Endodermal cell (in vitro differentiated cells): Measurements from ENCODE around the gene NCK2. TPM values are rescaled to one million over a fixed set of nuclear protein-coding genes. Genes with fewer than 3 reads are reported as not detected.

Experiments used
- DNase-seq: peaks from one replicate; pipeline ENCODE4 v3.0.0-alpha.2; 2017
- H3K27ac ChIP-seq: 2 replicates; pipeline ENCODE4 v1.5.1; 2013; ENCODE audit warnings: mild to moderate bottlenecking, low read depth, low read length, moderate library complexity
- H3K27me3 ChIP-seq: 2 replicates; pipeline ENCODE4 v1.6.1; 2013; ENCODE audit warnings: mild to moderate bottlenecking, low read length, moderate library complexity; ENCODE audit not compliant: insufficient read depth, control insufficient read depth, poor library complexity, severe bottlenecking
- H3K36me3 ChIP-seq: 2 replicates; pipeline ENCODE4 v1.7.0; 2013; ENCODE audit warnings: mild to moderate bottlenecking, low read length, moderate library complexity; ENCODE audit not compliant: control insufficient read depth, insufficient read depth
- H3K4me1 ChIP-seq: one replicate; pipeline ENCODE4 v1.7.0; 2013; ENCODE audit warnings: low read length; ENCODE audit not compliant: control insufficient read depth, insufficient read depth
- H3K4me3 ChIP-seq: 2 replicates; pipeline ENCODE4 v1.5.1; 2013; ENCODE audit warnings: mild to moderate bottlenecking, low read length, moderate library complexity
- H3K9ac ChIP-seq: 2 replicates; pipeline ENCODE4 v1.6.1; 2013; ENCODE audit warnings: mild to moderate bottlenecking, low read length, moderate library complexity; ENCODE audit not compliant: poor library complexity, severe bottlenecking; ENCODE audit errors: extremely low read depth
- H3K9me3 ChIP-seq: 2 replicates; pipeline ENCODE4 v1.6.1; 2013; ENCODE audit warnings: mild to moderate bottlenecking, low read length, moderate library complexity; ENCODE audit not compliant: control insufficient read depth
- H3K27ac Mint-ChIP-seq: 2 replicates; pipeline ENCODE4 v1.8.0; 2020; ENCODE audit warnings: mixed read lengths
- H3K27me3 Mint-ChIP-seq: 2 replicates; pipeline ENCODE4 v1.8.0; 2021; ENCODE audit warnings: mild to moderate bottlenecking, mixed read lengths; ENCODE audit not compliant: insufficient read depth
- H3K36me3 Mint-ChIP-seq: 2 replicates; pipeline ENCODE4 v1.8.0; 2020; ENCODE audit warnings: low read depth, mixed read lengths
- H3K4me1 Mint-ChIP-seq: 2 replicates; pipeline ENCODE4 v1.8.0; 2020; ENCODE audit warnings: mixed read lengths
- H3K4me3 Mint-ChIP-seq: 2 replicates; pipeline ENCODE4 v1.8.0; 2020; ENCODE audit warnings: mild to moderate bottlenecking, moderate library complexity, mixed read lengths
- H3K9me3 Mint-ChIP-seq: 2 replicates; pipeline ENCODE4 v1.8.0; 2020; ENCODE audit warnings: mild to moderate bottlenecking, mixed read lengths
- WGBS, 2 experiments: methylation state at CpG; one replicate each; pipeline versions ENCODE4 v1.1.5 to v1.1.7; 2013; ENCODE audit warnings: missing lambda C conversion rate in 2 of 2, mixed read lengths in 1 of 2; ENCODE audit not compliant: insufficient coverage in 1 of 2, insufficient read length in 1 of 2; 5-methylcytosine and 5-hydroxymethylcytosine counted together
- total RNA-seq, 2 donors: library from RNA; stranded (reverse); fragmentation: NEBNext Ultra II Directional in 1 of 2; extraction: Animal tissue kit (Norgen Biotek cat#: 25700) in 1 of 2; gene quantifications; 2 replicates in 1 of 2; 3 replicates in 1 of 2; pipeline ENCODE4 v1.2.1, GENCODE V29; 2021
- TF ChIP-seq, protein P1 (sequence below): fragments of 200-600 bp; sonication (generic); conservative IDR thresholded peaks from 2 replicates; pipeline ENCODE4 v1.5.0; 2021; ENCODE audit warnings: antibody characterized with exemption, mild to moderate bottlenecking

The NCK2 gene
- total RNA-seq, 2 donors from 2014 or later: 58.9 to 63.8 TPM

DNA sequence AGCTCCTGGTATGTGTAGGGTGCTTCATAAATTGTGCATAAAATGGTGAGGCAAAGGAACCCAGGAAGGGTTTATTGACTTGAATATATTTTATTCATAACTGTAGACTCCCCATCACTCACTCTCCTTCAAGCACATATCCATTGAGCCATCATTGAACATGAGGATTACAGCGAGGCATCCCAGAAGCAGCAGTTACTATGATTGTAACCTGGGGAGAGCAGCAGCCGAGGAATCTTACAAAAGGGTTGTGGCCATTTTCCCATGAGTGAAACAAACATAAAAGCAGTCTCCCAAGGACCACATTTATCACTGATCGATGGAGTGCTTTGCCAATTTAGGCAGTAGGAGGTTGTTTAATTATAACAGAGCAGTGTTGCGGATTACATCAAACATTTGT is 183.4 kb downstream of the NCK2 start:
- Mint-ChIP-seq H3K36me3 (no peaks in the 10 kb centered on the region), H3K27ac (no peak overlapping the region), H3K4me3 (no peak overlapping the region), H3K4me1 (peaks cover 3% of the 10 kb centered on the region), H3K9me3 (peaks cover 6% of the 10 kb centered on the region), H3K27me3 (peaks cover 3% of the 10 kb centered on the region)
- no peak overlapping the region for H3K4me3 ChIP-seq
- H3K4me1 ChIP-seq: no peaks in the 10 kb centered on the region
- H3K9ac ChIP-seq: no peak overlapping the region
- WGBS, 2 experiments: 97 to 100% methylated on average over 2 to 4 of the region's 4 CpGs
- H3K27me3 ChIP-seq: no peaks in the 10 kb centered on the region
- TF ChIP-seq, protein P1, sequence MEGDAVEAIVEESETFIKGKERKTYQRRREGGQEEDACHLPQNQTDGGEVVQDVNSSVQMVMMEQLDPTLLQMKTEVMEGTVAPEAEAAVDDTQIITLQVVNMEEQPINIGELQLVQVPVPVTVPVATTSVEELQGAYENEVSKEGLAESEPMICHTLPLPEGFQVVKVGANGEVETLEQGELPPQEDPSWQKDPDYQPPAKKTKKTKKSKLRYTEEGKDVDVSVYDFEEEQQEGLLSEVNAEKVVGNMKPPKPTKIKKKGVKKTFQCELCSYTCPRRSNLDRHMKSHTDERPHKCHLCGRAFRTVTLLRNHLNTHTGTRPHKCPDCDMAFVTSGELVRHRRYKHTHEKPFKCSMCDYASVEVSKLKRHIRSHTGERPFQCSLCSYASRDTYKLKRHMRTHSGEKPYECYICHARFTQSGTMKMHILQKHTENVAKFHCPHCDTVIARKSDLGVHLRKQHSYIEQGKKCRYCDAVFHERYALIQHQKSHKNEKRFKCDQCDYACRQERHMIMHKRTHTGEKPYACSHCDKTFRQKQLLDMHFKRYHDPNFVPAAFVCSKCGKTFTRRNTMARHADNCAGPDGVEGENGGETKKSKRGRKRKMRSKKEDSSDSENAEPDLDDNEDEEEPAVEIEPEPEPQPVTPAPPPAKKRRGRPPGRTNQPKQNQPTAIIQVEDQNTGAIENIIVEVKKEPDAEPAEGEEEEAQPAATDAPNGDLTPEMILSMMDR: no peak
- H3K27ac ChIP-seq: no peak overlapping the region
- peaks cover 1% of the 10 kb centered on the region for H3K9me3 ChIP-seq
- no peak for DNase-seq
- no peaks in the 10 kb centered on the region for H3K36me3 ChIP-seq

DNA sequence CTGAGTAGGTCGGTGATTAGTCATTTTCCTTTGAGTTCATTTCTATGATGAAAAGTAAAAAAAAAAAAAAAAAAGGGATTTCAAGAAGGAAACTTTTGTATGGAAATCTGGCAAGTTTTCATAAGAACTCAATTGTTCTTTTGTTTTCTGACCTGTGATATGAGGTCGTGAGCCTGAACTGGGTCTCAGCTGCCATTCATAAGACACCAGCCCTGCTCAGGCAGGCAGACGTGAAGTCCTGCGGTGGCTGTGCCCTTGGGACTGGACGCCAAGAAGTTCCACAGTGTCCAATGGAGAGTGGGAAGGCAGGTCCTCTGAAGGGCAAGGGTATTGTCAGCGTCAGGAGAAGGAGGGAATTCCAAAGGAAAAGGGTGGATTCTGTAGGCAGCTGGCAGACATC is 183.9 kb downstream of the NCK2 start:
- H3K4me3 ChIP-seq: no peak overlapping the region
- H3K27ac Mint-ChIP-seq: no peak overlapping the region
- TF ChIP-seq, protein P1: no peak
- no peaks in the 10 kb centered on the region for H3K27me3 ChIP-seq
- H3K27me3 Mint-ChIP-seq: peaks cover 3% of the 10 kb centered on the region
- H3K36me3 ChIP-seq: no peaks in the 10 kb centered on the region
- DNase-seq: no peak
- no peak overlapping the region for H3K4me3 Mint-ChIP-seq
- H3K27ac ChIP-seq: no peak overlapping the region
- no peaks in the 10 kb centered on the region for H3K4me1 ChIP-seq
- H3K9ac ChIP-seq: no peak overlapping the region
- 92 to 97% methylated on average over 3 to 6 of the region's 6 CpGs for WGBS, 2 experiments
- peaks cover 11% of the 10 kb centered on the region for H3K9me3 Mint-ChIP-seq
- no peaks in the 10 kb centered on the region for H3K36me3 Mint-ChIP-seq
- peaks cover 6% of the 10 kb centered on the region for H3K9me3 ChIP-seq
- peaks cover 3% of the 10 kb centered on the region for H3K4me1 Mint-ChIP-seq

DNA sequence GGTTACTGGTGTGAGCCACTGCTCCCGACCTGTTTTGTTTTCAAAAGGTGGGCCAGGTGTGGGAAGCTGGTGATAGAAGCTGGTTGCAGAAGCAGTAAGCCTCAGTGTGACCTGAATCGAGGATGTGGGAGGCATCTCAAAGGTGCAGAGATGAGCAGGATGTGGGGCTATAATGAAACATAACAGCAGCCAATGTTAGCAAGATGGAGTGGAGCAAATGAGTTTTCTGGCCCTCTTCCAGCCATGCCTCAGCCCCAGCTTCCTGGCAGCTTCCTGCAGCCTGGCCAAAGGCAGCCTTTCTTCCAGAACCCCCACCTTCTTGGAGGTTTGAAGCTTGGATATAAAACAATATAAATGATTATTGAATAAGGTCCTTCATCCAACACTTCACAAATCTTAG is 184.8 kb downstream of the NCK2 start:
- H3K36me3 Mint-ChIP-seq: no peaks in the 10 kb centered on the region
- H3K27me3 Mint-ChIP-seq: peaks cover 2% of the 10 kb centered on the region
- TF ChIP-seq, protein P1: no peak
- peaks cover 17% of the 10 kb centered on the region for H3K9me3 Mint-ChIP-seq
- DNase-seq: peak; percentile 5
- Histone ChIP-seq H3K9me3 (peaks cover 13% of the 10 kb centered on the region), H3K4me3 (no peak overlapping the region), H3K9ac (no peak overlapping the region), H3K27ac (no peak overlapping the region), H3K27me3 (no peaks in the 10 kb centered on the region), H3K4me1 (no peaks in the 10 kb centered on the region), H3K36me3 (no peaks in the 10 kb centered on the region)
- WGBS, 2 experiments: 86 to 92% methylated on average over 2 of the region's 2 CpGs
- no peak overlapping the region for H3K4me3 Mint-ChIP-seq
- no peak overlapping the region for H3K27ac Mint-ChIP-seq
- peaks cover 3% of the 10 kb centered on the region for H3K4me1 Mint-ChIP-seq
